K562 (cell line): ENCODE results near the gene SIDT2. TPM values are rescaled to one million over a fixed set of nuclear protein-coding genes. Genes with fewer than 3 reads are reported as not detected.
A peak's percentile ranks its signal among the peaks of the same experiment; 100 is the strongest.

ENCODE experiments used
- CHAMP1 ChIP-seq: fragments of 450-650 bp; IDR thresholded peaks from 2 replicates; pipeline ENCODE4 v1.6.1; 2016; ENCODE audit warnings: mild to moderate bottlenecking
- CHD1 ChIP-seq: fragments of 200-600 bp; sonication (generic); IDR thresholded peaks from one replicate; pipeline ENCODE4 v1.6.1; 2012; ENCODE audit warnings: mild to moderate bottlenecking, moderate library complexity, low read length, inconsistent platforms
- DACH1 ChIP-seq: fragments of 450-650 bp; IDR thresholded peaks from 2 replicates; pipeline ENCODE4 v1.6.1; 2018; ENCODE audit not compliant: partially characterized antibody
- HBP1 ChIP-seq: fragments of 450-650 bp; formaldehyde crosslinking; IDR thresholded peaks from 2 replicates; pipeline ENCODE4 v1.4.0; 2022; ENCODE audit warnings: missing genetic modification characterization
- MYNN ChIP-seq, 2 experiments: sonication (generic); formaldehyde crosslinking in 1 of 2; IDR thresholded peaks; 2 replicates each; pipeline versions ENCODE4 v1.5.0 to v1.6.1; 2016 to 2020; ENCODE audit warnings: antibody characterized with exemption in 1 of 2, missing genetic modification reagents in 1 of 2
- PHTF2 ChIP-seq: fragments of 250-450 bp; sonication (Bioruptor Pico); IDR thresholded peaks from 2 replicates; pipeline ENCODE4 v1.5.0; 2021; ENCODE audit warnings: mild to moderate bottlenecking
- RREB1 ChIP-seq: fragments of 250-450 bp; sonication (Bioruptor Pico); IDR thresholded peaks from 2 replicates; pipeline ENCODE4 v1.4.0; 2020
- SRF ChIP-seq, 2 experiments: fragments of 250-450, 450-650 bp in 1 of 2; sonication (Bioruptor Pico) in 1 of 2; sonication (generic) in 1 of 2; formaldehyde crosslinking; IDR thresholded peaks; 2 replicates each; pipeline versions ENCODE4 v1.5.0 to v1.5.1; 2020 to 2022; ENCODE audit warnings: mild to moderate bottlenecking in 1 of 2, missing genetic modification reagents in 1 of 2
- TEAD1 ChIP-seq, 2 experiments: fragments of 450-650 bp in 1 of 2; sonication (generic) in 1 of 2; formaldehyde crosslinking; IDR thresholded peaks; 2 replicates each; pipeline versions ENCODE4 v1.4.0 to v1.8.0; 2020 to 2022; ENCODE audit warnings: mild to moderate bottlenecking in 2 of 2, missing genetic modification reagents in 1 of 2
- TGIF2 ChIP-seq: sonication (generic); formaldehyde crosslinking; IDR thresholded peaks from 2 replicates; pipeline ENCODE4 v1.8.1; 2022; ENCODE audit warnings: mild to moderate bottlenecking, missing genetic modification reagents, moderate library complexity
- ZNF263 ChIP-seq: sonication (generic); formaldehyde crosslinking; IDR thresholded peaks from 2 replicates; pipeline ENCODE4 v1.8.0; 2022; ENCODE audit warnings: mild to moderate bottlenecking, missing genetic modification reagents, borderline replicate concordance
- ZNF444 ChIP-seq: fragments of 250-450 bp; sonication (Bioruptor Pico); IDR thresholded peaks from 2 replicates; pipeline ENCODE4 v1.4.0; 2020; ENCODE audit warnings: mild to moderate bottlenecking, moderate library complexity
- ZNF586 ChIP-seq: fragments of 450-650 bp; formaldehyde crosslinking; conservative IDR thresholded peaks from 2 replicates; pipeline ENCODE4 v1.4.0; 2020; ENCODE audit warnings: mild to moderate bottlenecking, moderate library complexity
- ZNF639 ChIP-seq, 2 experiments: fragments of 200-800 bp in 1 of 2; sonication (Bioruptor generic) in 1 of 2; sonication (generic) in 1 of 2; formaldehyde crosslinking in 1 of 2; IDR thresholded peaks in 1 of 2; conservative IDR thresholded peaks in 1 of 2; 2 replicates each; pipeline versions ENCODE4 v1.5.0 to v1.6.1; 2016 to 2020; ENCODE audit warnings: missing compliant biosample characterization in 1 of 2, missing genetic modification characterization in 1 of 2, missing genetic modification reagents in 1 of 2
- polyA plus RNA-seq, 8 experiments: library from polyadenylated mRNA; depleted of rRNA in 4 of 8; stranded (reverse) in 5 of 8; unstranded in 3 of 8; fragments of >200 nt; fragmentation: Nextera tagmentation in 2 of 8; fragmentation: Illumina TruSeq in 1 of 8; extraction: Ambion mirVana in 2 of 8; extraction: Trizol in 1 of 8; gene quantifications; 2 replicates each; pipeline versions ENCODE4 v1.2.1 to v1.2.3, GENCODE V29; 2011 to 2014; ENCODE audit warnings: inconsistent platforms in 1 of 8, missing spikeins in 1 of 8
- total RNA-seq, 7 experiments: library from RNA; depleted of rRNA in 6 of 7; stranded (reverse); fragments of >200 nt in 6 of 7; fragmentation: Illumina TruSeq in 2 of 7; extraction: Trizol in 2 of 7; gene quantifications; 2 replicates each; pipeline versions ENCODE4 v1.2.1 to v1.2.3, GENCODE V29; 2011 to 2021; ENCODE audit warnings: low replicate concordance in 1 of 7

Gene SIDT2
- total and polyA plus RNA-seq, 9 of the 15 experiments (the other 6 are each of a cell fraction or from before 2014, with no cell fraction given) = 2.4 to 20.2 (median 6.5) TPM

GRCh38 chr11:117232092-117232878 lies 53.7 kb downstream of the SIDT2 start, which contains the start of gene RNF214 (continued):
- peak in 1 of 2 experiments; percentile 99; a peak in 2 of 4 replicates for TF ChIP-seq ZNF639 (CRISPR knock-in tag; conservative IDR thresholded peaks at IDR 0.05 in 1 of 2, IDR thresholded peaks at IDR 0.05 in 1 of 2)
- no peak for TF ChIP-seq CHD1
- no peak for TF ChIP-seq MYNN (IDR thresholded peaks at IDR 0.05)
- no peak for TF ChIP-seq MYNN (CRISPR knock-in tag; IDR thresholded peaks at IDR 0.05)
- TF ChIP-seq TEAD1 (CRISPR knock-in tag; IDR thresholded peaks at IDR 0.05) = no peak
- TF ChIP-seq PHTF2 = no peak
- TF ChIP-seq SRF (CRISPR knock-in tag; IDR thresholded peaks at IDR 0.05) = no peak
- TF ChIP-seq RREB1 = peak; percentile 92; the same call in 1 of the 2 replicates
- no peak for TF ChIP-seq ZNF263
- no peak for TF ChIP-seq TGIF2 (CRISPR knock-in tag)
- no peak for TF ChIP-seq CHAMP1
- TF ChIP-seq DACH1 = no peak
- no peak for TF ChIP-seq ZNF586
- no peak for TF ChIP-seq ZNF444 (CRISPR knock-in tag)
- no peak for TF ChIP-seq HBP1
